Stimulated activated CD8-positive, alpha-beta memory T cell treated with anti-CD3 and anti-CD28 coated beads, Interleukin-7, amount 100 ng/mL, for 4 hours (primary cell): Measurements from ENCODE around the gene ZNF516.

Source experiments
- DNase-seq, 2 donors: peaks; one replicate each; pipeline ENCODE4 v3.0.0-alpha.2; 2020; ENCODE audit warnings: low read depth in 2 of 2

ZNF516 gene

DNA sequence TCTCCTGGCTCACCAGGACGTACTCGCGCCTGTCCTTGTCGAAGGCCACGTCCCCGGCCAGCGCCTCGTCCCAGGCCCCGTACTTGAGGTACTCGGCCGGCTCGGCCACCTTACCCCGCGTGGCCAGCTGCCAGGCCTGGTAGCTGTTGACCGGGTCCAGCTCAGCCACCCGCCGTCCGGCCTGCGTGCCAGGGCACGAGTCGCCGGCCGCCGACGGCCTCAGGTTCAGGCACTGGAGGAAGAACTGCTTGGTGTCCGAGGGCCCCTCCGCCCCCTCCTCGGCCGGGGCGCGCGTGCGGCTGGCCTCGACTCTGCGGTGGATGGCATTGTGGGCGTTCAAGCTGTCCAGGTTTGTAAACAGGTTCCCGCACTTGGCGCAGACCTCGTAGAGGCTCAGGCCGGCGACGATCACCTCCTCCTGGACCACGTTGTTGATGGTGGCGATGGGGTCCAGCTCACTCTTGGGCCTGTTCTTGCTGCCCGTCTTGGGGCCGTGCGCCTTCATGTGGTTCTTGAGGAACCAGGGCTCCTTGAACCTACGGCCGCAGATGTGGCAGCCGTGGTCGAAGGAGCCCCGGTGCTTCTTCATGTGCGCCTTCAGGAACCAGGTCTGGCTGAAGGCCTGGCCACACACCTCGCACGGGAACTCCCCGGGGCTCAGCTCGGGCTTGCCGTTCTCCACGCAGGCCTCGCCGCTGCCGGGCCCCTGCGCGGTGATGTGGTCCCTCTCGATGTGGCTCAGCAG is 53.2 kb downstream of the ZNF516 start:
- DNase-seq, result no peak

GRCh38 chr18:76441002-76441667 is 53.9 kb downstream of the ZNF516 start:
- no peak for DNase-seq

GRCh38 chr18:76437910-76438309 is 57.1 kb downstream of the ZNF516 start:
- no peak for DNase-seq

- DNase-seq, result no peak
Observed at GRCh38 chr18:76437011-76437410, 58.0 kb downstream of the ZNF516 start.

DNA sequence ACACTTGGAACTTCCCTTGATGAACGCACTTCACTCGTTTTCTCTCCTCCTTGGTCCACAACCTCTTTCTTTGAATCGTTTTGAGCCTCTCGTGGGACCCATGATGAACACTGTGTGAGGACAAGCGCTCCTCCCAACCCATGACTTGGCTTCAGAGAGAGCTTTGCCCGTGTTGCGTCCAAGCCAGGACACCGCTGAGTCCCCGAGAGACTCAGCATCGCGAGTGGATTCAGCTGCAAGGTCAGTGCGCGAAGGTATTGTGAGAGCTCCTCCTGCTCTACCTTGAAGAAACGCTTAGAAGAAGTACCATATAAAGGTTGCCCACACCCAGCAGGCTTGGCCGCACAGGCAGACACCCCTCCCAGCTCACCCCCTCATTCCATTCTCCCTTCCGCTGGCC is 58.7 kb downstream of the ZNF516 start:
- no peak for DNase-seq

DNA sequence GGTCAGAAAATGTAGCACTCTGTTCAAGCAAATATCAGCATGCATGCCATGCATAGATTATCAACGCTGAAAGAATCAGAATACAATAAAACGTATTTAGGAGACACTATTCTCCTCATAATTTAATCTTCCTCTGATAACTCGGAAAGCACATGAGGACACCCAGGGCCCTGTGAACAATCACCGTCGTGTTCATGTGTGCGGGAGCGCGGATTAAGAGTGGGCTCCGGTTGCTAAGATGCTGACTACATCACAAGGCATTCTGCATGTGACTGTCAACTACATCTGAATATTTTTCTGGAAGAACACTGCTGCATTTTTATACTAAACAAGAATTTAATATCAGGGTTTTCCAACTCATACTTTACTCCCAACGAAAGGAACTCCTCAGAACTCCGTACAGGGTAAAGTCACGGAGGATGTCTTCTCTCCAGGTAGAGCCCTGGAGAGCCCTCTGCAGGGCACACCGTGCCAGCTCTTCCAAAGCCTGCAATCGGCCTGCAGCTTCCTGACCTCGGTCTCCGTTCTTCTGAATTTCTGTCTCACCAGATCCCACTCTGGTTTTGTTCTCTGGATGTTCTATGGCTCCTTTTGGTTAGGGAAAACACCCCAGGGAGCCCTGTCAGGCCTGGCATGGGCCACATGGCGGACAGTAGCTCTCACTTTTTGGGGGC is 59.6 kb downstream of the ZNF516 start:
- DNase-seq, result no peak

GRCh38 chr18:76434452-76434851 is 60.6 kb downstream of the ZNF516 start:
- no peak for DNase-seq

- DNase-seq, result no peak
Observed at GRCh38 chr18:76433788-76434187, 61.3 kb downstream of the ZNF516 start.

- DNase-seq, result no peak
Observed at GRCh38 chr18:76432970-76433767, 61.9 kb downstream of the ZNF516 start.

DNA sequence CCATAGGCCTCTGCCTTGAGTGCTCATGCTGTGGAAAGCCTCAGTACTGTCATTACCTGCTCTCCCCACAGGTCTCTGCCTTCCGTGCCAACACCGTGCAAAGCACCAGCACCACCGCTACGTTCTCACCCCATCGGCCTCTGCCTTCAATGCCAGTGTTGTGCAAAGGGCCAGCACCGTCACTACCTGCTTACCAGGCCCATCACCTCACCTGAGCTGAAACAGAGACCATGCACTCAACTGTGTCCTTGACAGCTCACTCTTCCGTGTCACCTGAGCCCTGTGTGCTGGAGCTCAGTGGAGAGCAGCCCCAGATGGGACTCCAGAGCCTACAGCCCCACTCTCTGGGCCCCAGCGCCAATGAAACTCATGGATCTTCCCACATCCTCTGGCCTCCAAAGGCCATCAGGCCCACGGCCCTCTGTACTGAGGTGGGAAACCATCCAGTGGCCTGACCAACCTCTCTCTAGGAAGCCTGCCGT is 62.7 kb downstream of the ZNF516 start:
- DNase-seq, result no peak

DNA sequence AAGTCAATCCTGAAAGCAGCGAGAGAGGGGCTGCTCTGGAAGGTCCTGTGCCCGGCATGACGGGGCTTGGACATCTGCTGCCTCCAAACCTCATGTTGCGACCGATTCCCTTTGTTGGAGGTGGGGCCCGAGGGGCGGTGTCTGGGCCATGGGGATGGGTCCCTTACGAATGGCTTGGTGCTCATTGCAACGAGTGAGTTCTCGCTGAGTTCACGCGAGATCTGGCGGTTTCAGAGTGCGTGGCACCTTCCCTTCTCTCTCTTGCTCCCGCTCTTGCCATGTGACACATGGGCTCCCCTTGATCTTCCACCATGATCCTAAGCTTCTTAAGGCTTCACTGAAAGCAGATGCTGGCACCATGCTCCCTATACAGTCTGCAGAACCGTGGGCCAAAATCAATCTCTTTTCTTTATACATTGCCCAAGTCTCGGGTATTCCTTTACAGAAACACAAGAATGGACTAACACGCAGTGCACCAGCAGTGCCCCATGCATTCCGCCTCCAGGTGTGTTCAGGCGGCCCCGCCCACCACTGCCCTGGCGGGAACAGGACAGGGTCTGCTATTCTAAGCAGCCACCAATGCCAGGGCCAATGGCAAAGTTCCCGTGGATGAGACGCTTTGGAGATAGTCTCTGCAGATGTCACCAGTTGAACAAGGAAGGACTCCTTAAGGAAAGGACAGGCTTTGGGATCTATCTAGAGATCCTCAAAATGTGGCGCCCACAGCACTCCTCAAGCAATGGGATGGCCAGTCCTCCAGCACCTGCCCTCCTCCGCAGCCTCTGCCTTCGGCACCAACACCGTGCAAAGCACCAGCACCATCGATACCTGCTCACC is 63.4 kb downstream of the ZNF516 start:
- DNase-seq, result no peak

DNA sequence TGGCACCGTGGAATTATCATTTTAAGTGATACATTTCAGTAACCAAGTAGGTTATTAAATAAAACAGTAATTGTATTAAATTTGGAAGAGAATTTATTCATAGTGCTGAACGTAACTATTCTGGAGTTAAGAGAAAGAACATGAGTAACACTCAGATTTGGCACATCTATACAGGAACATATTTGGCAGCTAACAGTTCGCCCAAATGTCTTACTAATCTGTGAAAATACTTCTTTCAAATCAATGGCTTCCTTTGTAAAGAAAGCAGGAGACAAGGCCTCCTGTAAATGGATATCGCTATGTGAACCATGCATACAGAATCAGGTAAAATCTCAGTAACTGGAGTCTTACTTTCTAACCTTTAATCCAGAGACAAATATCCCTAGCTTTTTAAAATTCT is 64.4 kb downstream of the ZNF516 start:
- no peak for DNase-seq

DNA sequence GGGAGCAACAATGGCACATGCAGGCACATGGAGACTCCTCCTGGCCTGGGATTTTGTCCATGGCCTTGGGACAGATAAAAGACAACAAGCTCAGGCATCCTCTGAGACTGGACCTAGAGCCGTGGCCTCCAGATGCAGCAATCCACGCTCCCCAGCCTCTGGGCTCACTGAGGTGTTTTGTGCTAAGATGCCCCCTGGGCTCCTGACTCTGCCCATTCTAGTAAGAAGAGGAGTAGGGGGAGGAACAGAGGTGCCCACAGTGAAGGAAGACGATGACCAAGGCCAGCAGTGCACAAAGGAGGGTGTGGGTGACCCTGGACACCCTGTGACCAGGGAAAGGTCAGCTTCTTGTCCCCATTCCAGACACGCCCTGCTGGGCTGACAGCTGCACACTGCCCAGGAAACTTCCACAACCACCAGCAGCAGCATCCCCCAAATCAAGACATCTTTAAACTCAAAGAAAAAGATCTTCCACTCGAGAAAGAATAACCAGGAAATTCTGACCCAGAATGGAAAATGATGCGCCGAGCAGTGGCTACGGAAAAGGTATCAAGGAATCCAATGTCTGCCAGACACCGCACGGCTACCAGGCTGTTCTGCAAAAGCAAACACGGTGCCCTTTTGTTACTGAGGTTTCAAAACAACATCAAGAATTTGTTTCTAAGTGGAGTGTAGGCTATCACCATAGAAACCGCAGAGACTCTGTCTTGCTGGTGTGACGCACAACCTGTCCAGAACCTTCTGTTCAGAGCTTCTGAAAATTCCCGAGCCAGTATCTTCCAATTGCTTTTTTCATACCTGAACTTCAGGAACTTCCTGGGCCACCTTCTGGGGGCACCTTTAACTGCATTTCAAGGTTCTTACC is 65.5 kb downstream of the ZNF516 start:
- DNase-seq, result no peak

DNA sequence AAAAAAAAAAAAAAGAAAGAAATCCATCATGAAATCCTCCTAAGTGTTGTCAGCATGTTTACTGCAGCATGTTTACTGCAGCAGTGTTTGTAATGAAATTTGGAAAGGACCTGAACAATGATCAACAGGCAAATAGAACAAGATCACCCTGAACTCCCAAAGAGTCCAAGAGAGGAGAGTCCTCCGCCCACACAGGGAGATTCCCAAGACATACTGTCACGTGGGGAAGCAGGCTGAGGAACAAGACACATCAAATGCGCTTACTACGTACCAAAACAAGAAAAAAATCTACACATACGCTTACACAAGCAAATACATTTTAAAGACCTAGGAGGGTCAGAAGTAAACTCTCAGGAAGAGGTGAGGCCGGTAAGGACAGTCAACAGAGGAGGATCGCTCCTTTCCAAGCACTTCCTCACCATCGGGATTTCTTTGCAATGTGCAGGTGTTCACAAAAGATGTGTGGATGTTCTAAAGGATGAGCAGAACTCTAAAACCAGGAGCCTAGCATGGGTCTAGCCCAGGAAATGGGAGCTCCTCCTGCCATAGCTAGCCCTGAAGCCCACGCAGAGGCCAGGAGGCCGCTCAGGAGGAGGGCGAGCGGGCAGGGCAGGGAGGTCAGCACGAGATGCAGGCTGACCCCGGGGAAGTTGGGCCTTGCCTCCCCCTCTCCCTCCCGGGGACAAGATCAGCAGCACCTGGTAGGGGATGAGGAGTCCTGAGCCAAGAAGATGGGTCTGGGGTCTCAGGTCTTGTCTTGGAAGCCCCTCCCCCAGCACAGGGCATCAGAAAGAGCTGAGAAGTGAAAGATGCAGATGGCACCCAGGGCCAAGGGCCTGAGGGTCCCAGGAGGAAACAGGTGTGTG is 66.4 kb downstream of the ZNF516 start:
- no peak for DNase-seq

DNA sequence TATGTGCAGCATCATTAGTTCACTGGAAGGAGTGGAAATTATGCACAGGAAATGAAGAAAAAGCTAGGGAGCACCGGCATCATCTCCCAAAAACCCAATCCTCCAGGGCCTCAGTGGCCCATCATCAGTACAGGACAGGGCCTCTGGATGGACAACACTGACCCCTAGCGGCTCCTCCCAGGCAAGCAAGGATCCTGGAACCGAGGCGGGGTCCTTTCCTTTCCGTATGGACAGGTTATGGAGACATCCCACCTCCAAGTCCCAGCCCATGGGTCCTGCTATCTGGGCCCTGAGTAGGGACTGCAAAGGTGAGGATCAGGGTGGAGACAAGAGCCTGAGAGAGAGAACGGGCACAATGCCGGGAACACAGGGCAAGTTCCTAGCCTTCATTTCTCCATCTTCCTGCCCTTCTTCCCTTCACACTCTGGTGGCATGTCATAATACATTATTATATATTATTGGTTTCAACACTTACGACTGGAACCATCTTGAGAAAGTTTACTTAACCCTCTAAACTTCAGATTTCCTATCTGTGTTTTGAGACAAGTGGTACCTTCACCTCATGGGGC is 68.2 kb downstream of the ZNF516 start:
- no peak for DNase-seq

DNA sequence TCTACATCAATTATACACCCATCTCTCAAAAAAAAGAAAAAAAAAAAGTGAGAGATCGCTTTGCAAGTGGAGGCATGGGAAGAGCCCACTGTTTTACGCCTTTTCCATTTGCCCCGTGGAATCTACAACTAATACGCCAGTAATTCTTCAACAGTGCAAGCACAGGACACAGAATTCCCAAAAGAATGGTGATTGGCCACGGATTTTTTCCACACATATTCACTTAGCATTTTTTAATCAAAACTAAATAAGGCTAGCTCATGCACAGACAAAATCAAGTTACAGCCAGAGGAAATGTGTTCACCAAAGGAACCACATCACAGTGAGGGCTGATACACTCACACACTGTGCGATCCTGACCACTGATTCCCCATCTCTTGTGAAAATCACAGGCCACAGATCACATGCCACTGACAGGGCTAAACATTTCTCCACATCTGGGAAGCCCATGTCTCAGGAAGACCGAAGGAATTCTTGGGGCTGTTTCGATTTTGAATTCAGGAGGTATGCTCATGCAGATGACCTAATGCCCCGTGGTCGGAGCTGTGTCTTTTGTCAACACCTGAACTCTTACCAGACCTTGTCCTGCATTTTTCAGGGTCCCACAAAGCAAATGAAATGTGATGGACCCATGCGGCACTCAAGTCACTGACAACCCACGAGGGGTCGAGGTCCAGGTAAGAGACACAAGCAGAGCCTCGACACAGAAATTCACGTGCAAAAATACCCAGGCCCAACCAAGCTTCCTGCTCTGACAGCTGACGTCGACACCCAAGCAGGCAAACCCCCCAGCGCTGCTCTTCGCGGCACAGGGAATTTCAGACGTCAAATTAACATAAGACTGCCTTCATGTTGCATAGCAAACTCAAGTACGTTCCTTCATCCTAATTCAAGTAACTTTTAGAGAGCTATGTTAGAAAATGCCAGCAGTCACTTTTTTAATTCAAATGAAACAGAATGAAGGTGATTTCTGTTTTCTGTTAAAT is 69.6 kb downstream of the ZNF516 start:
- no peak for DNase-seq

DNA sequence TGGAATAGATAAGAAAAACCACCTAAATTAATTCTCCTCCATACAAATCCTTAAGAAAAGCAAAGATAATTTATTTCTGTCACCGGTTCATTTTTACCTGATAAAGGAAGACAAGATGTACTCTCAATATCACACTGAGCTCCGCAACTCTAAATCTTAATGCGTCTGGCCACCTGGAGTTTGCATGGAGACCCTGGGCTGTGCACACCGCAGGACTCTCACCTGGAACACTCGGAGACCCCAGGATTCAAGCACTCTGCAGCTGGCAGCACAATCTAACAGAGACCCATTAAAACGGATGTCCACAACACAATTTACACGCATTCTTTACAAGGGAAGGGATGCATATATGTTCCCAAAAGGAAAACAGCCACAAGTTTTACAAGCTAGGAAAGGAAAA is 72.2 kb downstream of the ZNF516 start:
- no peak for DNase-seq

- no peak for DNase-seq
Observed at GRCh38 chr18:76422121-76422520, 72.9 kb downstream of the ZNF516 start.
